Measurements from ENCODE around the gene ABCB10. TPM values are rescaled to one million over a fixed set of nuclear protein-coding genes. Genes with fewer than 3 reads are reported as not detected.

Gene ABCB10
- polyA plus RNA-seq, 1 donor (not counting 4 experiments of a cell fraction or from before 2014, with no cell fraction given) = 14.3 TPM

- FAIRE-seq = no peak
- Histone ChIP-seq H2AFZ (ENCODE audit: control insufficient read depth, low read length) (no peak overlapping the region), H3K4me1 (ENCODE audit: control insufficient read depth, extremely low read depth, insufficient read depth, low read length) (no peaks in the 10 kb centered on the region), H3K27ac (ENCODE audit: control insufficient read depth, insufficient read depth, low read length) (no peak overlapping the region), H3K79me2 (ENCODE audit: control insufficient read depth, insufficient read depth, low read length) (no peaks in the 10 kb centered on the region), H3K27me3 (ENCODE audit: control insufficient read depth, extremely low read depth, insufficient read depth, low read length) (no peaks in the 10 kb centered on the region), H3K9me3 (ENCODE audit: control insufficient read depth, low read depth, low read length) (no peaks in the 10 kb centered on the region), H3K36me3 (ENCODE audit: control insufficient read depth in 2 of 2, extremely low read depth in 1 of 2, insufficient read depth in 2 of 2, low read length in 2 of 2) (peaks cover 9 to 12% of the 10 kb centered on the region in 2 experiments), H3K9me1 (ENCODE audit: control insufficient read depth, extremely low read depth, insufficient read depth, low read length) (no peaks in the 10 kb centered on the region), H4K20me1 (ENCODE audit: control insufficient read depth, extremely low read depth, insufficient read depth, low read length) (no peaks in the 10 kb centered on the region), H3K4me3 (ENCODE audit: control insufficient read depth in 2 of 3, extremely low read depth in 1 of 3, insufficient read depth in 2 of 3, low read depth in 1 of 3, low read length in 3 of 3) (no peak overlapping the region), H3K4me2 (ENCODE audit: control insufficient read depth, extremely low read depth, insufficient read depth, low read depth, low read length) (no peak overlapping the region), H3K9ac (ENCODE audit: control insufficient read depth, extremely low read depth, insufficient read depth, low read length) (no peak overlapping the region)
- DNase-seq (ENCODE audit: low read depth, low spot score) = no peak
- TF ChIP-seq EZH2 (IDR thresholded peaks at IDR 0.05; ENCODE audit: low read length) = no peak
- no peak for TF ChIP-seq CTCF (optimal IDR thresholded peaks at IDR 0.05 in 1 of 3, IDR thresholded peaks at IDR 0.05 in 1 of 3, conservative IDR thresholded peaks at IDR 0.05 in 1 of 3; ENCODE audit: extremely low read depth in 1 of 3, insufficient read depth in 2 of 3, low read length in 3 of 3)
- dilution Hi-C loops (cut with MboI; ENCODE audit: extremely low pct_ligation_motif_present, low sequenced_read_pairs) = no loop called here
Measured at GRCh38 chr1:229531326-229531725, 27.2 kb downstream of the ABCB10 start.

GRCh38 chr1:229529639-229530038 lies 28.9 kb downstream of the ABCB10 start:
- peaks cover 9 to 16% of the 10 kb centered on the region in 2 experiments for H3K36me3 ChIP-seq (ENCODE audit: control insufficient read depth in 2 of 2, extremely low read depth in 1 of 2, insufficient read depth in 2 of 2, low read length in 2 of 2)
- FAIRE-seq = no peak

More at GRCh38 chr1:229529639-229530038, 28.9 kb downstream of the ABCB10 start:
- H3K4me3 ChIP-seq (ENCODE audit: control insufficient read depth in 2 of 3, extremely low read depth in 1 of 3, insufficient read depth in 2 of 3, low read depth in 1 of 3, low read length in 3 of 3) = no peak overlapping the region
- H3K27ac ChIP-seq (ENCODE audit: control insufficient read depth, insufficient read depth, low read length) = no peak overlapping the region
- H3K27me3 ChIP-seq (ENCODE audit: control insufficient read depth, extremely low read depth, insufficient read depth, low read length) = no peaks in the 10 kb centered on the region
- no peaks in the 10 kb centered on the region for H3K4me1 ChIP-seq (ENCODE audit: control insufficient read depth, extremely low read depth, insufficient read depth, low read length)
- H3K79me2 ChIP-seq (ENCODE audit: control insufficient read depth, insufficient read depth, low read length) = no peaks in the 10 kb centered on the region
- H3K9ac ChIP-seq (ENCODE audit: control insufficient read depth, extremely low read depth, insufficient read depth, low read length) = no peak overlapping the region
- no peak for DNase-seq (ENCODE audit: low read depth, low spot score)
- no peaks in the 10 kb centered on the region for H4K20me1 ChIP-seq (ENCODE audit: control insufficient read depth, extremely low read depth, insufficient read depth, low read length)
- H2AFZ ChIP-seq (ENCODE audit: control insufficient read depth, low read length) = no peak overlapping the region
- no peaks in the 10 kb centered on the region for H3K9me3 ChIP-seq (ENCODE audit: control insufficient read depth, low read depth, low read length)
- dilution Hi-C loops (cut with MboI; ENCODE audit: extremely low pct_ligation_motif_present, low sequenced_read_pairs) = no loop called here
- H3K9me1 ChIP-seq (ENCODE audit: control insufficient read depth, extremely low read depth, insufficient read depth, low read length) = no peaks in the 10 kb centered on the region
- H3K4me2 ChIP-seq (ENCODE audit: control insufficient read depth, extremely low read depth, insufficient read depth, low read depth, low read length) = no peak overlapping the region
- no peak for TF ChIP-seq CTCF (optimal IDR thresholded peaks at IDR 0.05 in 1 of 3, IDR thresholded peaks at IDR 0.05 in 1 of 3, conservative IDR thresholded peaks at IDR 0.05 in 1 of 3; ENCODE audit: extremely low read depth in 1 of 3, insufficient read depth in 2 of 3, low read length in 3 of 3)
- TF ChIP-seq EZH2 (IDR thresholded peaks at IDR 0.05; ENCODE audit: low read length) = no peak

Data from keratinocyte (primary cell).